MCF 10A (cell line): ENCODE measurements around the gene CRB2. TPM values are rescaled to one million over a fixed set of nuclear protein-coding genes. Genes with fewer than 3 reads are reported as not detected.

Source experiments
- BruUV-seq: library from RNA; stranded (reverse); fragments of 400-500 nt; replicated peaks from 2 replicates; lab custom pipeline; 2021; lab: Mats Ljungman, UMichigan
- CTCF ChIA-PET: fragments of 300-600 bp; sonication (Branson Sonifier 250); formaldehyde crosslinking; extraction: SDS; loops from one replicate; lab custom pipeline; 2021; ENCODE audit warnings: antibody characterized with exemption, inconsistent platforms; lab: Yijun Ruan, JAX
- POLR2A ChIA-PET: fragments of 300-600, 350-650 bp; sonication (Branson Sonifier 250); formaldehyde crosslinking; extraction: SDS; loops from one replicate; lab custom pipeline; 2020; ENCODE audit warnings: antibody characterized with exemption, inconsistent platforms; lab: Yijun Ruan, JAX
- DNase-seq: peaks from one replicate; pipeline ENCODE4 v3.0.0-alpha.2; 2018; ENCODE audit not compliant: unreplicated experiment
- H3K27ac Mint-ChIP-seq: one replicate; pipeline ENCODE4 v1.8.0; 2022; ENCODE audit warnings: mild to moderate bottlenecking, low read depth, mixed read lengths; ENCODE audit not compliant: unreplicated experiment
- H3K27me3 Mint-ChIP-seq: one replicate; pipeline ENCODE4 v1.8.0; 2022; ENCODE audit warnings: mixed read lengths; ENCODE audit not compliant: insufficient read depth, unreplicated experiment
- H3K36me3 Mint-ChIP-seq: one replicate; pipeline ENCODE4 v1.8.0; 2022; ENCODE audit warnings: mild to moderate bottlenecking, moderate library complexity, mixed read lengths; ENCODE audit not compliant: insufficient read depth, unreplicated experiment
- H3K4me1 Mint-ChIP-seq: one replicate; pipeline ENCODE4 v1.8.0; 2022; ENCODE audit warnings: mixed read lengths; ENCODE audit not compliant: insufficient read depth, unreplicated experiment
- H3K4me3 Mint-ChIP-seq: one replicate; pipeline ENCODE4 v1.8.0; 2022; ENCODE audit warnings: mild to moderate bottlenecking, moderate library complexity, mixed read lengths; ENCODE audit not compliant: unreplicated experiment
- H3K9me3 Mint-ChIP-seq: one replicate; pipeline ENCODE4 v1.8.0; 2022; ENCODE audit warnings: mixed read lengths; ENCODE audit not compliant: unreplicated experiment
- CTCF ChIP-seq: fragments of 200-600 bp; IDR thresholded peaks from one replicate; pipeline ENCODE4 v1.8.0; 2022; ENCODE audit warnings: antibody characterized with exemption, mild to moderate bottlenecking; ENCODE audit not compliant: unreplicated experiment
- intact Hi-C: fragments of 100-400 bp; cut with micrococcal nuclease; formaldehyde crosslinking; loops from 2 replicates; pipeline ENCODE4 v1.14.1; 2022
- total RNA-seq: library from RNA; stranded (reverse); gene quantifications from 2 replicates; pipeline ENCODE4 v1.2.3, GENCODE V29; 2022

CRB2 gene
- total RNA-seq, 1 experiment from 2014 or later = not detected

- intact Hi-C loops = no loop called here
- Mint-ChIP-seq H3K9me3 (no peaks in the 10 kb centered on the region), H3K4me3 (no peak overlapping the region), H3K27me3 (no peaks in the 10 kb centered on the region), H3K4me1 (peaks cover 15% of the 10 kb centered on the region), H3K36me3 (no peaks in the 10 kb centered on the region), H3K27ac (no peak overlapping the region)
- ChIA-PET POLR2A (no interaction called here), CTCF (interaction anchor here (0.6 to 1.4 kb wide), 6 partner anchors 12 to 1080 kb away, joined by 3 to 7 read pairs (median 6); no protein-coding TSS in a partner anchor)
- DNase-seq = no peak
- BruUV-seq = no TSS peak
- TF ChIP-seq CTCF = no peak
Observed at GRCh38 chr9:123337971-123338370, 18.0 kb upstream of the CRB2 start.

GRCh38 chr9:123338710-123339665, 17.0 kb upstream of the CRB2 start:
- POLR2A ChIA-PET = no interaction called here
- H3K27ac Mint-ChIP-seq = no peak overlapping the region
- BruUV-seq = no TSS peak
- no peaks in the 10 kb centered on the region for H3K36me3 Mint-ChIP-seq
- CTCF ChIA-PET = interaction anchor here (0.6 to 1.7 kb wide), 8 partner anchors 9 to 1081 kb away, joined by 3 to 6 read pairs (median 4); no protein-coding TSS in a partner anchor
- DNase-seq = no peak
- no peak for TF ChIP-seq CTCF
- H3K9me3 Mint-ChIP-seq = no peaks in the 10 kb centered on the region
- no peaks in the 10 kb centered on the region for H3K27me3 Mint-ChIP-seq
- no peak overlapping the region for H3K4me3 Mint-ChIP-seq
- intact Hi-C loops = no loop called here
- peaks cover 15% of the 10 kb centered on the region for H3K4me1 Mint-ChIP-seq

GRCh38 chr9:123339666-123340510, 16.1 kb upstream of the CRB2 start:
- Mint-ChIP-seq H3K4me3 (no peak overlapping the region), H3K27me3 (no peaks in the 10 kb centered on the region), H3K4me1 (peaks cover 15% of the 10 kb centered on the region), H3K36me3 (no peaks in the 10 kb centered on the region), H3K9me3 (no peaks in the 10 kb centered on the region), H3K27ac (no peak overlapping the region)
- no peak for TF ChIP-seq CTCF
- BruUV-seq = no TSS peak
- CTCF ChIA-PET = interaction anchor here (0.6 to 1.7 kb wide), 4 partner anchors 9 to 259 kb away, joined by 3 to 4 read pairs (median 4); no protein-coding TSS in a partner anchor
- POLR2A ChIA-PET = no interaction called here
- intact Hi-C loops = no loop called here
- DNase-seq = peak; percentile 34
